ENCODE data around the gene RNF40.
A peak's percentile ranks its signal among the peaks of the same experiment; 100 is the strongest.

Gene RNF40

DNA sequence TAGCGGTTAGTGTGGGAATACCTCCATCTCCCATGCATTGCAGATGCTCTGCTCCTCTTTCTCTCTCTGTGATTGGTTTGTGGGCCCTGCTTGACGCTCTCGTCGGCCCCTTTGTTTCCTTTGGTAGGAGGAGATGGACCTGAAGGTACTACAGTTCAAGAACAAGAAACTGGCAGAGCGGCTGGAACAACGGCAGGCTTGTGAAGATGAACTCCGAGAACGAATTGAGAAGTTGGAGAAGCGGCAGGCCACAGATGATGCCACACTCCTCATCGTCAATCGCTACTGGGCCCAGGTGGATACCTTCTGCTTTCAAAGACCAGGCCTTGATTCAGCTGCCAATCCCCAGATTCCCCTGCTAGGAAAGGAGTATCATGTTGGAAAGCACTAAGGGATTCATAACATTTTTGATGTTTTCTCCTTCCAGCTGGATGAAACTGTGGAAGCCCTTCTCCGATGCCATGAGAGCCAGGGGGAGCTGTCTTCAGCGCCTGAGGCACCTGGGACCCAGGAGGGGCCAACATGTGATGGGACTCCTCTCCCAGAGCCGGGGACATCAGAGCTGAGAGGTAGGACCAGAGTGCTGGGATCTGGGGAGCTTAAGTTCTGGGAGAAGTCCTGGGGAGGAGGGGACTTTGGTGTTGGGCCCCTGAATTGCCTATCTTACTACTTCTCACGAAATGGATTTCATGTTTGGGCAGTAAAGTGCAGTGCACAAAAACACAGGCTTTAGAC, 1.0 kb downstream of the RNF40 start:
- DNase-seq (ENCODE audit: low spot score) = no peak

DNA sequence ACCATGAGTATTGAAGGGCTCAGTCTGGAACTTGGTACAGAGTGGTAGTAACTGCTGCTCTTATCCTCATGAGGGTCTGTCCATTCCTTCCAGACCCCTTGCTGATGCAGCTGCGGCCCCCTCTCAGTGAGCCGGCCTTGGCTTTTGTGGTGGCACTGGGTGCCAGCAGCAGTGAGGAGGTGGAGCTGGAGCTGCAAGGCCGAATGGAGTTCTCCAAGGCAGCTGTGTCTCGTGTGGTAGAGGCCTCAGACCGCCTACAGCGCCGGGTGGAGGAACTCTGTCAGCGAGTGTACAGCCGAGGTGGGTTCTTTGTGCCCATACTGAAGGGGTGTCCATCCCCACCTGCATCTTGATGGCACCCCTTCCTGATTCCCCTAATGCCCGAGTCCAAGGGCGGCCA, 2.0 kb downstream of the RNF40 start:
- DNase-seq (ENCODE audit: low spot score) = no peak

DNA sequence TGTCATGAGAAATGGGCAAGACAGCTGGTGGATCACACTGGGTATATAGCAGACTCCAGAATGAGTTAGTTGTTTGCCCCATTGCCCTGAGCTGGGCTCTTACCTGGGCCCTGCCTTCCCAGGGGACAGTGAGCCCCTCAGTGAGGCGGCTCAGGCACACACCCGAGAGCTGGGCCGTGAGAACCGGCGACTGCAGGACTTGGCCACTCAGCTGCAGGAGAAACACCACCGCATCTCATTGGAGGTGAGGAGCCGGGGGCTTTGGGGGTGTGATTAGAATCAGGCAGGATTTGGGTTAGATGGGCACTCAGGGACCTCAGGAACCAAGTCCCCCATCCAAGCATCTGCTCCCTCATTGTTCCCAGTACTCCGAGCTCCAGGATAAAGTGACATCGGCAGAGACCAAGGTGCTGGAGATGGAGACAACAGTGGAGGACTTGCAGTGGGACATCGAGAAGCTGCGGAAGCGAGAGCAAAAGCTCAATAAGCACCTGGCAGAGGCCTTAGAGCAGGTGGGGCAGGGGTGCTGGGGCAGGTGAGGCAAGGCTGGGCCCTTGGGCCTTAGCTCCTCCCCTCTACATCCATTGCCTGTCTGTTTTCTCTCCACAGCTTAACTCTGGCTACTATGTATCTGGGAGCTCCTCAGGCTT, 2.8 kb downstream of the RNF40 start:
- no peak for DNase-seq (ENCODE audit: low spot score)

DNA sequence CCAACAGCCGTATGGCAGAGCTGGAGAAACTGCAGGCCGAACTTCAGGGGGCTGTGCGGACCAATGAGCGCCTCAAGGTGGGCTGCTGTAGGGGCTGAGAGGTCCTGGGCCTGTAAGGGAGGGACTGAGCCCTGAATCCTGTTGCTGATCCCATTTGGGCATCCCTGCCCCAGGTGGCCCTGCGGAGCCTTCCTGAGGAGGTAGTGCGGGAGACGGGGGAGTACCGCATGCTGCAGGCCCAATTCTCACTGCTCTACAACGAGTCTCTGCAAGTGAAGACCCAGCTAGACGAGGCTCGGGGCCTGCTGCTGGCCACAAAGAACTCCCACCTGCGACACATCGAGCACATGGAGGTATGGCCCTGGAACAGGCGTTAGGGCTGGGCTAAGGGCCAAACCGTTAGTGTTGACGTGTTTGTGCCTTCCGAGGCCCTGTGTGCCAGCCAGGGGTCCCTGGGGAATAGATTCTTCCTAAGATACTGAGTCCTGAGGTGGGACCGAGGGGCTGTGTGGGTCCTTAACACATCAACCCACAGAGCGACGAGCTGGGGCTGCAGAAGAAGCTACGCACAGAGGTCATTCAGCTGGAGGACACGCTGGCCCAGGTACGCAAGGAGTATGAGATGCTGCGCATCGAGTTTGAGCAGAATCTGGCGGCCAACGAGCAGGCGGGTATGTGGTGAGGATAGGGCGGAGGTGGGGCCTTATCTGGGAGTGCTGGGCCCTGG, 4.2 kb downstream of the RNF40 start:
- DNase-seq (ENCODE audit: low spot score) = no peak

DNA sequence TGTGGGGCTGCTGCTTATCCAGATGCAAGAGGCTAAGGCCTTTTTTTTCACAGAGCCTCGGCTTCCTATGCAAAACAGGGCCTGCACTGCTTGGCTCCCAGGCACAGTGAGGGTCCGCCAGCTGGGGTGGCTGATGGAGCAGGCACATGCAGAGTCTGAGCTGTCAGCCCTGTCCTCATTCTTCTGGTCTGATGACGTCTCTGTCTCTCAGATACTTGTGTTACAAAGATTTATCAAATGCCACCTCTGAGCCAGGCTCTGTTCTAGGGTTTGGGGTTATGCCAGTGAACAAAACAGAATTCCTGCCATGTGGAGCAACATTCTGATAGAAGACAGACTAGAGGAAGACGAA, 4.8 kb downstream of the RNF40 start:
- no peak for DNase-seq (ENCODE audit: low spot score)

DNA sequence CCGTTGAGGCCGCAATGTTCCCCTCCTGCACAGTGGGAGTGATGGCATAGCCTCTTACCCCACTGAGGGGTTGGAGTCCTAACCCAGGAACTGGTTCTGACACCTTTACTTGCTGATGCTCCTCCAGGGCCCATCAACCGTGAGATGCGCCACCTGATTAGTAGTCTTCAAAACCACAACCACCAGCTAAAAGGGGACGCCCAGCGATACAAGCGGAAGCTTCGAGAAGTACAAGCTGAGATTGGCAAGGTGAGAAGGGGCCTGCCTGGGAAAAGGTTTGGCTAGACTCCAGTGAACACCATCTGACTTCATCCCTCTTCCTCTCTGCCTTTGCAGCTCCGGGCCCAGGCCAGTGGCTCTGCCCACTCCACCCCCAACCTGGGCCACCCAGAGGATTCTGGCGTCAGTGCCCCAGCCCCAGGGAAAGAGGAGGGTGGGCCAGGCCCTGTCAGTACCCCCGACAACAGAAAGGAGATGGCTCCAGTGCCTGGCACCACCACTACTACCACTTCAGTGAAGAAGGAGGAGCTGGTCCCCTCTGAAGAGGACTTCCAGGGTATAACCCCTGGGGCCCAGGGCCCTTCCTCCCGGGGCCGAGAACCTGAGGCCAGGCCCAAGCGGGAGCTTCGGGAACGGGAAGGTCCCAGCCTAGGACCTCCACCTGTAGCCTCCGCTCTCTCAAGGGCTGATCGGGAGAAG, 5.8 kb downstream of the RNF40 start:
- DNase-seq (ENCODE audit: low spot score) = no peak

DNA sequence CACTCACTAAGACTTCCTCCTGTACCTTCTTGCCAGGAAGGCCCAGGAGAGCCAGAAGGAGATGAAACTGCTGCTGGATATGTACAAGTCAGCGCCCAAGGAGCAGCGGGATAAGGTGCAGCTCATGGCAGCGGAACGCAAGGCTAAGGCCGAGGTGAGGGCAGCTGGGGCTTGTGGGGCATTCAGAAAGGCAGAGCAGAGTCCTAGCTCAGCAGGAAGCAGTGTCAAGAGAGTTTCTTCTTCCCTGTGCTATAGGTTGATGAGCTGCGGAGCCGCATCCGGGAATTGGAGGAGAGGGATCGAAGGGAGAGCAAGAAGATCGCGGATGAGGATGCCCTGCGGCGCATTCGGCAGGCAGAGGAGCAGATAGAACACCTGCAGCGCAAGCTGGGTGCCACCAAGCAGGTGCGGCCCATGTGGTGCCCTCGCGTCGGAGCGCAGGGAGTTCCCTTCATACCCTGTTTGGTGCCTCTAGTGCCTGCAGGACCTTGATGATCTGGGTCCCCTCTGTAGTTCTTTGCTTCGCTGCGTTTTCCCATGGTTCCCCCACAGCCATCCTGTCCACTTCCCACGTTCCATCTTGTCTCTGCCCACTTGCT, 6.6 kb downstream of the RNF40 start:
- no peak for DNase-seq (ENCODE audit: low spot score)

DNA sequence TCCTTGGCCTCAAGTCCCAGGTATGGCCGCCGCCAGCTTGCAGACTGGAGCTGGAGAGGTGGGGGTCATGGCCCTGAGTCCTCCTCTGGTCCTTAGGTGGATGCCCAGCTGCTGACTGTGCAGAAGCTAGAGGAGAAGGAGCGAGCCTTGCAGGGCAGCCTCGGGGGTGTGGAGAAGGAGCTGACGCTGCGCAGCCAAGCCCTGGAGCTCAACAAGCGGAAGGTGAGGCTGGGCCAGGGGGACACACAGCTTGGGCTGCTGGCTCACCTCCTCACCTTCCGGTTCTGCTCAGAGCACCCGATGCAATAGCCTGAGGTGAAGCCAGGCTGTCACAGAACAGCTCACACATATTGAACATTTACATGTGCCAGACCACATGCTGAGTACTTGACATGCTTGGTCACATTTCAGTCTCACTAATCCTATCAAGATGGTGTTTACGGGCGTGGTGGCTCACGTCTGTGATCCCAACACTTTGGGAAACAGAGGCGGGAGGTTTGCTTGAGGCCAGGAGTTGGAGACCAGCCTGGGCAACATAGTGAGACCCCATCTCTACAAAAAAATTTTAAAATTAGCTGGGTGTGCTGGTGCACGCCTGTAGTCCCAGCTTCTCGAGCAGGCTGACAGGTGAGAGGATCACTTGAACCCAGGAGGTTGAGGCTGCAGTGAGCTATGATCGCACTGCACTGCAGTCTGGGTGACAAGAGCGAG, 7.4 kb downstream of the RNF40 start:
- no peak for DNase-seq (ENCODE audit: low spot score)

DNA sequence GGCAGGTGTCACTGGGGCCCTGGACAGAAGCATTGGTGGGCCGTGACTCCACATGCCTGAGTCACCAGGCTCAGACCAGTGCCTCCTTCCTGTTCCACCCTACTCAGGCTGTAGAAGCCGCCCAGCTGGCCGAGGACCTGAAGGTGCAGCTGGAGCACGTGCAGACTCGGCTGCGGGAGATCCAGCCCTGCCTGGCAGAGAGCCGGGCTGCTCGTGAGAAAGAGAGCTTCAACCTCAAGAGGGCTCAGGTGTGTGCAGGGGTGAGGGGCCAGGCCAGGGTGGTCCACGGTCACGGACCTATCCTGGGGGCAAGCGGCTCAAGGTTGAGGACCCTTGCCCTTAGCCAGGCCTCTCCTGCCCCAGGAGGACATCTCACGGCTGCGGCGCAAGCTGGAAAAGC, 9.6 kb downstream of the RNF40 start:
- DNase-seq (ENCODE audit: low spot score) = no peak

DNA sequence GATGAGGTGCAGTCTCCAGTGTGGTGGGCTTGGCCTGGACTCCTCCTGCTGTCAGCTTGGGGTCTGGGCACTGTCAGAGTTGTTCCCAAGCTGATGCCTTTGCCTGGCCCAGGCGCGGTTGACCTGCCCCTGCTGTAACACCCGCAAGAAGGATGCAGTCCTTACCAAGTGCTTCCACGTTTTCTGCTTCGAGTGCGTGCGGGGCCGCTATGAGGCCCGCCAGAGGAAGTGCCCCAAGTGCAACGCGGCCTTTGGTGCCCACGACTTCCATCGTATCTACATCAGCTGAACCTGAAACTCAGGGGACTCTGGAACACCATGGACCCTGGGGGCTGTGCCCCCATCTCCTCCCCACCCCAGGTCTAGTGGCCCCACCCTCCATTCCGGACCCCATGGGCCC, 11.7 kb downstream of the RNF40 start:
- no peak for DNase-seq (ENCODE audit: low spot score)

DNA sequence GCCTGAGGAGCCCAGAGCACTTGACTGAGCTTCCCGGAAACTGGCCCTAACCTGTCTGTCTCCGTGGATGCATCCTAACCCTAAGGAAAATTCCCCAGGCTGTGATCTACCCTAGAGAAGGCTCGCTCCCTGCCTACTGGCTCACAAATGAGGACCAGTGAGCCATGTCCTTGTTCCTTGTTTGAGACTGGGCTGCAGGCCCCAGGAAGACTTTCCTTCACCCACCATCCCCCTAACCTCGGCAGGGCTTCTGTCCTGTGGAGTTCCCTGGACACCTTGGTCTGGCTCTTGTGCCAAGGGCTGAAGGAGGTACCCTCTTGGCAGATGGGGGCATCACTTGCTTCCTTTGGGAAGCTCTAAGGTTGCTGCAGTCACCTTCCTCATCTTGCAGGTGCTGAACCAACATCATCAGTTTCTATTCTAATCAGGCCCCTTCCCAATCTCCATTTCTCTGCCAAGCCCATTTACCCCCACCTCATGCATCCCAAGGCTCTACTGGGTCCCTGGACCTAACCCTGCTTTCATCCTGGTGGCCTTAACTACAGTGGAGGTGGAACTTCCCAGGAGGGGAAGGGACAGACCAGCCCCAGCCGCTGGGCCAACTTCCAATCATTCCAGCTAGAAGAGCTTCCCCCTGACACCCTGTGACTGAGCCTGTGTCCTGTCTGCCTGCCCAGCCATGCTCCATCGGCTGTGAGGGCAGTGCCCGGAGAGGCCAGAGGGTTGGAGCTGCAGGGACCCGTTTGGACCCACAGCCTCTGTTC, 12.4 kb downstream of the RNF40 start:
- no peak for DNase-seq (ENCODE audit: low spot score)

DNA sequence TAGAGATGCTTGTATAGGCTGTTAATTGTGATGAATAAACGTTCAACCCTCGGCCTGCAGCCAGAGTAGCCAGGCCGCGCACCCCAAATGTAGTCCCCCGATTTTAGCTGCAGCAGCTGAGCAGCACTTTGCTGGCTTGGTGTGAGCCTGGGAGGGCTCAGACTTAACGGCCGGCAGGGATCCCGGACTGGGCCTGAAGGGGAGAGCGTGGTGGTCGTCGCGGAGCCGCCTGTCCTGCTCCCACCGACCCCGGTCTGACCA, 12.9 kb downstream of the RNF40 start:
- DNase-seq (ENCODE audit: low spot score) = no peak

DNA sequence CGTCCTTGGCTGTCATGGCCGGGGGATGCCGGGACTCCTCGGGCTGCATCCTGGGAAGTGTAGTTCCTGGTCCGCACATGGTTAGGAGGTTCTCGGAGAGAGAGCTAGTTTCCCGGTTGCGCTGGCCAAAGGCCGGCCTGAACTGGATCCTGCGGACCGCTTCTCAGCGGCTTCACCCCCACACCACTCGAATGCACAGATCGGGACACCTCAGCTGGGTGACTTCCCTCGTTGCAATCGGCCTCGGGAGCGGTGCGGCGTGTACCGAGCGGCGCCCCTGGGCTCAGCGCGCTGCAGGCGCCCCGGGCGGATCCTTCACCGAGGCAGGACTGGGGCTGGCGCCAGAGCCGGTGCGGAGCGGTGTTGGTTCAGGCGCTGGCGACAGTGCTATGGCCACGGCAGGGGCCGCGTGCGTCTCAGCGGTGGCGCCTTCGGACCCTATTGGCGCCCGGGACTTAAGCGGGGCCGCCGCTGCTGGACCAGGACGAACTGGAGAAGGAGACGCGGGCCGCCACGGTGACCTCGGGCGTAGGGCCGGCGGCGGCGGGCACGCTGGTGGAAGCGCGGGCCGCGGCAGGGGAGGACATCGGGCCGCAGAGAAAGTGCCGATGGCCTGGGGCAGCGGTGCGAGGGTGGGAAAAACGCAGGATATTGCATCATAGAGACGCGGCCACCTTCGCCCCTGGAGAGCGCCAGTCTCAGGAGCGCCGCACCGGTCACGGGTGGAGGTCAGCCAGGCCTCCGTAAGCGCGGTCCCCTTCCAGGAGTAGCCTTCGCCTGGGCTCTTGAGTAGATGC, 13.5 kb downstream of the RNF40 start:
- peak; percentile 91 for DNase-seq (ENCODE audit: low spot score)

DNA sequence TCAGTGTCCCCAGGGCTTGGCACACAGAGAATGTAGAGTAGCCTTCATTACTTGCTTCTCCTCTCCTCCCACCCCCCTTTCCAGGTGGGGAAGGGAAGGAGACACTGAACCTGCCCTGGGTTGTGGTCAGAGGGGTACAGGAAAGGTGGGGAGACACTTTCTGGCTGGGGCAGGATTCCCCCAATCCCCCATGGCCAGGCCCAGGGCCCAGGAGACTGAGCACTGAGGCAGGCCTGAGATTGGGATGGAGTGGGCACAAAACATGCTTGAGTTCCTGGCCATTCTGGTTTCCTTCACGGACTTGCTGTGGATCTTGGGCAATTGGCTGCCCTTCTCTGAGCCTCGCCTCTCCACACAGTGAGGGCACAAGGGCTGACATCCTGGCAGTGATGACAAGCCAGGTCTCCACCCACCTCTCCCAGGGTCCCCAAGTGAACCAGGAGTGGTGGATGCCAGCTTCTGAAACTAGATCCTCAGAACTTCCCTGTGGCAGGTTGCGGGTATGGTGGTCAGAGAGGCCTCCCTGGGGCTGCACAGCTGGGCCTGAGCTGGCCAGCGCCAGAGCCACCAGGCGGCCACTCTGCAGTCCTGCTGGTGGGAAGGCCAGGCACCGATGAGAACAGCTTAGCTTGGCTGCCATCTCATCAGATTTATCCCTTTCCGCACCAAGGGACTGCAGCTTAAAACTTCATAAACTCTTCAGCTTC, 15.6 kb downstream of the RNF40 start:
- no peak for DNase-seq (ENCODE audit: low spot score)

DNA sequence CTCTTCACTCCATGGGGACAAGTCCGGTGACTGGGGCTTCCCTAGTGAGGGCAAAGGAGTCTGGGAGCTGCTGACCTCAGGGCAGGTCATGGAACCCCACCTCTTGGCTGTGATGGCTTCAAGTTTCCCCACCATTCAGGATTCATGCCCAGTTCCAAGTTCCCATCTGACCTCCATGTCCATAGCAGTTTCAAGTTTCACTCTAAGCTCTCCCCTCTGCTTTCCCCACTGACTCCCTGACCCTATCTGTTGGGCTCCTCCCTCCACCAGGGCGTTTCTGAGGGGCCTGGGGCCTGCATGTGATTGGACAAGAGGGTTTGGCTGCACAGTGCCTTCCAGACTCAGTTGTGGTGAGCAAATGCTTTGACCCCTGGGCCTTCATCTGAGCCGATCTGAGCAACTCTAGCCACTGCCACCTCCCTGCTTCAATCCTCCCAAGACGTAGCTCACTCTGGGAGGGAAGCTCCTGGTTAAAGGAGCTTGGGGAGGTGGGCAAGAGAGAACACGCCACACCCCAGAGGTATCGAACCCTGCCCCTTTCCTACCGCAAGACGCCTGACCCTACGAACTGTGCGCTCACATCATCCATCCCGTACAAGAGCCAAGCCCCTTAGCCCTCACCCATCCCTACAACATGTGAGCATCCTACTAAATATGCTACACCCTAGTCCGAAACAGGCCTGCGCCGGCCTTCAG, 16.6 kb downstream of the RNF40 start:
- DNase-seq (ENCODE audit: low spot score) = peak; percentile 71

DNA sequence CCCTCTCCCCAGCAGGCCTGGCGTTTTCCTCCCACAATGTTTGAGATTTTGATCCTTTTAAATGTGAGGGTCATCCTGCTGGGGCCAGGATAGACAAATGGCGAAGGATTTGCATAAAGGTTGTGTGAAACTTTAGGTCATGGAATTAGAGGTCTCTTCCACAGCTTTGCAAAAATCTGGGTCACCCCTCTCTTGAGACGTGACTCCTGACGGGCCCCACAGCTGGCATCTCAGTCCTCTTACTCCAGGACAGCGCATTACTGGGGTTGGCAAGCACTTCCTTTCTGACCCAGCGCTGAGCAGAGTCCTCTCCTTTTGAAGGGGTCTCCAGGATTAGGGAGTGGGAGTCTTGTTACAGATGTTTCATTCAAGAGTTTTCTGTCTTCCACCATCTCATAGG, 17.5 kb downstream of the RNF40 start:
- no peak for DNase-seq (ENCODE audit: low spot score)

DNA sequence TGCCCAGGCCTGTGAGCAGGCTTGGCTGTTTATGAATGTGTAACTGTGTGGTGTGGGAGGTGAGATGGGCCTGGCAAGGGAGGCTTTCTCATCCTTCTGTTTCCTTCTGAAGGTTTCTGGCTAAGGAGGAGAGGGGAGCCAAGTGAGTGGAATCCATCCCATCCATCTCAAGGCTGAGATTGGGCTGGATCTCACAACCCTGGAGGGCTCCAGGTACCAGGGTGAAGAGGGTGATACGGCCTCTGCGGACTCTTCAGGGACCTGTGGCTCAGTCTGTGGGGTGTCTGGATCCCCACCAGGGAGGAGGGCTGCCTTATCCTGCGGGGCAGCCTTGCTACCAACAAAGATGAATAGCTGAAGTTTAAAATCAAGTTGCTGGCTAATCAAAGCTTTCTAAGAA, 17.9 kb downstream of the RNF40 start:
- DNase-seq (ENCODE audit: low spot score) = no peak

DNA sequence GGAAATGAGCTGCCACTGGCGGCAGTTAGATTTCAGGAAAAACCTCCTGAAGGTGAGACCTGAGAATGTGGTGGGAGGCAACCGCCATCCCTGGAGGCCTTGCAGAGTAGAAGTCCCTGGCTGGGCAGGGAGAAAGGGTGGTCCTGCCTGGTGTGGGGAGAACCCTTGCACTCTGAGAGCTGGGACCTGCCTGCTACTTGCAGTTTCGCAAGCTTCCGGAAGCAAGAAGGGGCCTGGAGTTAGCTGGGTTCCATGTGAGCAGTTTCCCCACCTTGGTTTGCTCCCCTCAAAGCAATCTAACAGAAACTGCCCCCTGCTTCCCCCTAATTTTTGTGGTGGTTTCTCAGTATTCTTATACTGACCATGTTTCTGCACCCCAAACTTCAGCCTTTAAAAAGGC, 18.4 kb downstream of the RNF40 start:
- no peak for DNase-seq (ENCODE audit: low spot score)

Measured in ecto neural progenitor cell (in vitro differentiated cells).